PC-3 (cell line): Measurements from ENCODE around the gene TECPR2. TPM values are rescaled to one million over a fixed set of nuclear protein-coding genes. Genes with fewer than 3 reads are reported as not detected.

ENCODE experiments used
- ATAC-seq: fragments of 200-7000 bp; cut with Tn5 transposase; 2 replicates; pipeline ENCODE4 v1.9.1; 2020; ENCODE audit warnings: mild to moderate bottlenecking, moderate library complexity
- BruUV-seq: library from RNA; stranded (reverse); fragments of 400-500 nt; replicated peaks from 2 replicates; lab custom pipeline; 2021; lab: Mats Ljungman, UMichigan
- CTCF ChIA-PET: fragments of 300-600 bp; sonication (Branson Sonifier 250); formaldehyde crosslinking; loops from one replicate; lab custom pipeline; 2022; ENCODE audit warnings: antibody characterized with exemption; lab: Charles Lee
- POLR2A ChIA-PET: fragments of 300-600 bp; sonication (Branson Sonifier 250); formaldehyde crosslinking; loops from one replicate; lab custom pipeline; 2022; ENCODE audit warnings: antibody characterized with exemption; ENCODE audit not compliant: unreplicated experiment; lab: Charles Lee
- DNase-seq: peaks from one replicate; pipeline ENCODE4 v3.0.0-alpha.2; 2015
- H2AFZ ChIP-seq: fragments of 300-600 bp; sonication (generic); 2 replicates; pipeline ENCODE4 v1.6.0; 2016; ENCODE audit warnings: antibody characterized with exemption, low read length
- H3F3A ChIP-seq: fragments of 300-600 bp; sonication (generic); one replicate; pipeline ENCODE4 v1.6.0; 2017; ENCODE audit warnings: antibody characterized with exemption, low read length, control low read depth, mild to moderate bottlenecking; ENCODE audit not compliant: unreplicated experiment
- H3K27ac ChIP-seq: fragments of 300-600 bp; sonication (generic); 2 replicates; pipeline ENCODE4 v1.5.1; 2016; ENCODE audit warnings: mild to moderate bottlenecking, low read length
- H3K27me3 ChIP-seq: fragments of 300-600 bp; sonication (generic); 2 replicates; pipeline ENCODE4 v1.6.1; 2016; ENCODE audit warnings: low read length, mixed read lengths
- H3K36me3 ChIP-seq: fragments of 300-600 bp; sonication (generic); 2 replicates; pipeline ENCODE4 v1.6.1; 2016; ENCODE audit warnings: low read depth, mixed run types, low read length, mixed read lengths
- H3K4me1 ChIP-seq: fragments of 300-600 bp; sonication (generic); 2 replicates; pipeline ENCODE4 v1.5.1; 2016; ENCODE audit warnings: low read length; ENCODE audit not compliant: insufficient read depth
- H3K4me2 ChIP-seq: fragments of 300-600 bp; sonication (generic); 2 replicates; pipeline ENCODE4 v1.6.0; 2016; ENCODE audit warnings: low read length
- H3K4me3 ChIP-seq: fragments of 300-600 bp; sonication (generic); 2 replicates; pipeline ENCODE4 v1.5.1; 2016; ENCODE audit warnings: mild to moderate bottlenecking, low read length, mixed read lengths
- H3K79me2 ChIP-seq: fragments of 300-600 bp; sonication (generic); 2 replicates; pipeline ENCODE4 v1.6.1; 2017; ENCODE audit warnings: low read length, mixed read lengths
- H3K9ac ChIP-seq: fragments of 300-600 bp; sonication (generic); 2 replicates; pipeline ENCODE4 v1.6.0; 2016; ENCODE audit warnings: mild to moderate bottlenecking, low read length
- H3K9me2 ChIP-seq: fragments of 300-600 bp; sonication (generic); replicated peaks from 2 replicates; pipeline ENCODE4 v1.6.1; 2016; ENCODE audit warnings: mixed run types, low read length, mixed read lengths
- H3K9me3 ChIP-seq: fragments of 300-600 bp; sonication (generic); 2 replicates; pipeline ENCODE4 v1.6.1; 2016; ENCODE audit warnings: low read length, mixed read lengths
- H4K20me1 ChIP-seq: fragments of 300-600 bp; sonication (generic); 2 replicates; pipeline ENCODE4 v1.6.1; 2016; ENCODE audit warnings: low read length, mixed read lengths
- CTCF ChIP-seq: fragments of 300-600 bp; sonication (generic); conservative IDR thresholded peaks from 2 replicates; pipeline ENCODE4 v1.5.1; 2017; ENCODE audit warnings: antibody characterized with exemption, low read depth, mild to moderate bottlenecking, low read length
- EZH2 ChIP-seq: fragments of 300-600 bp; sonication (generic); IDR thresholded peaks from one replicate; pipeline ENCODE4 v1.6.1; 2017; ENCODE audit warnings: antibody characterized with exemption, mild to moderate bottlenecking, low read length; ENCODE audit not compliant: unreplicated experiment
- EZH2phosphoT487 ChIP-seq: fragments of 300-600 bp; sonication (generic); IDR thresholded peaks from 2 replicates; pipeline ENCODE4 v1.6.1; 2018; ENCODE audit warnings: mild to moderate bottlenecking, antibody characterized with exemption, low read length, borderline replicate concordance
- intact Hi-C: fragments of 100-400 bp; cut with micrococcal nuclease; formaldehyde crosslinking; loops from 2 replicates; pipeline ENCODE4 v1.9.0; 2023
- total RNA-seq: library from RNA; depleted of rRNA; stranded (reverse); fragments of >200 nt; gene quantifications from 2 replicates; pipeline ENCODE4 v1.2.3, GENCODE V29; 2014

The TECPR2 gene
- total RNA-seq, 1 experiment from 2014 or later = 15.7 TPM

- Histone ChIP-seq H3K79me2 (no peaks in the 10 kb centered on the region), H3K9me2 (no peaks in the 10 kb centered on the region), H3K4me3 (no peak overlapping the region), H3K4me1 (peaks cover 33% of the 10 kb centered on the region), H3K4me2 (no peak overlapping the region), H3K27me3 (no peaks in the 10 kb centered on the region), H2AFZ (no peak overlapping the region), H3K36me3 (no peaks in the 10 kb centered on the region), H4K20me1 (no peaks in the 10 kb centered on the region), H3K9me3 (no peaks in the 10 kb centered on the region), H3K27ac (no peak overlapping the region), H3K9ac (no peak overlapping the region), H3F3A (no peaks in the 10 kb centered on the region)
- POLR2A ChIA-PET = no interaction called here
- intact Hi-C loops = no loop called here
- BruUV-seq = no TSS peak
- no peak for ATAC-seq
- TF ChIP-seq EZH2phosphoT487 = no peak
- TF ChIP-seq CTCF = no peak
- TF ChIP-seq EZH2 = no peak
- CTCF ChIA-PET = interaction anchor here (0.6 to 0.7 kb wide), 3 partner anchors 21 to 85 kb away, joined by 3 to 10 read pairs (median 4); no protein-coding TSS in a partner anchor
- no peak for DNase-seq
These were observed 160.4 kb downstream of the TECPR2 start for GRCh38 chr14:102523200-102523568.

- H3K9ac ChIP-seq = peak overlapping the region; percentile 36; the same call in 1 of the 2 replicates
- H3K9me3 ChIP-seq = no peaks in the 10 kb centered on the region
- H2AFZ ChIP-seq = peak overlapping the region; percentile 59; the same call in 1 of the 2 replicates
- H3K27ac ChIP-seq = 0 out of 2 replicates have a peak overlapping the region, but pooled peaks have one; percentile 7
- H3K27me3 ChIP-seq = no peaks in the 10 kb centered on the region
- BruUV-seq = no TSS peak
- TF ChIP-seq CTCF = no peak
- TF ChIP-seq EZH2phosphoT487 = no peak
- no peak for TF ChIP-seq EZH2
- peaks cover 36% of the 10 kb centered on the region for H3K4me1 ChIP-seq
- ChIA-PET POLR2A (interaction anchor here (0.6 to 1.0 kb wide), 4 partner anchors 19 to 183 kb away, joined by 3 to 12 read pairs (median 4); no protein-coding TSS in a partner anchor), CTCF (interaction anchor here (0.6 to 1.7 kb wide), 6 partner anchors 22 to 171 kb away, joined by 3 to 13 read pairs (median 6); no protein-coding TSS in a partner anchor)
- peak overlapping the region; percentile 34; the same call in 1 of the 2 replicates for H3K4me3 ChIP-seq
- H3F3A ChIP-seq = no peaks in the 10 kb centered on the region
- ATAC-seq (no peak), DNase-seq (no peak)
- H3K4me2 ChIP-seq = peak overlapping the region; percentile 85
- intact Hi-C loops = loop anchor here (1.0 to 2.0 kb wide), 2 partner anchors 68 to 171 kb away; partner anchors contain the start of gene RCOR1
- no peaks in the 10 kb centered on the region for H3K79me2 ChIP-seq
- H4K20me1 ChIP-seq = no peaks in the 10 kb centered on the region
- H3K36me3 ChIP-seq = no peaks in the 10 kb centered on the region
- H3K9me2 ChIP-seq = no peaks in the 10 kb centered on the region
These were observed 161.1 kb downstream of the TECPR2 start for GRCh38 chr14:102523569-102524450.
